PC-9 (cell line): Measurements from ENCODE around the gene PDCD1LG2. TPM values are rescaled to one million over a fixed set of nuclear protein-coding genes. Genes with fewer than 3 reads are reported as not detected.
A peak's percentile ranks its signal among the peaks of the same experiment; 100 is the strongest.

ENCODE experiments used
- BruUV-seq: library from RNA; stranded (reverse); fragments of 400-500 nt; replicated peaks from 2 replicates; lab custom pipeline; 2021; lab: Mats Ljungman, UMichigan
- CTCF ChIA-PET: fragments of 300-600 bp; sonication (Branson Sonifier 250); formaldehyde crosslinking; loops from one replicate; lab custom pipeline; 2022; ENCODE audit warnings: antibody characterized with exemption; lab: Charles Lee
- POLR2A ChIA-PET: fragments of 300-600 bp; sonication (Branson Sonifier 250); formaldehyde crosslinking; loops from one replicate; lab custom pipeline; 2022; ENCODE audit warnings: antibody characterized with exemption; ENCODE audit not compliant: unreplicated experiment; lab: Charles Lee
- DNase-seq, 2 experiments: peaks; one replicate each; pipeline versions ENCODE4 v3.0.0 to v3.0.0-alpha.2; 2015 to 2022; ENCODE audit warnings: mixed read lengths in 1 of 2
- H2AFZ ChIP-seq: fragments of 200-600 bp; sonication (generic); 2 replicates; pipeline ENCODE4 v1.8.1; 2017; ENCODE audit warnings: antibody characterized with exemption
- H3F3A ChIP-seq: fragments of 200-600 bp; sonication (generic); 2 replicates; pipeline ENCODE4 v1.8.1; 2017; ENCODE audit warnings: antibody characterized with exemption, mild to moderate bottlenecking, low read depth; ENCODE audit not compliant: insufficient read depth
- H3K27ac ChIP-seq: fragments of 200-600 bp; sonication (generic); 2 replicates; pipeline ENCODE4 v1.6.1; 2016; ENCODE audit warnings: mixed run types
- H3K27me3 ChIP-seq: fragments of 200-600 bp; sonication (generic); 2 replicates; pipeline ENCODE4 v1.6.1; 2016; ENCODE audit warnings: low read depth, mixed run types; ENCODE audit not compliant: insufficient read depth
- H3K36me3 ChIP-seq: fragments of 200-600 bp; sonication (generic); 2 replicates; pipeline ENCODE4 v1.6.1; 2016; ENCODE audit warnings: low read depth, mixed run types
- H3K4me1 ChIP-seq: fragments of 200-600 bp; sonication (generic); replicated peaks from 2 replicates; pipeline ENCODE4 v1.6.1; 2016; ENCODE audit warnings: mixed run types; ENCODE audit not compliant: insufficient read depth
- H3K4me2 ChIP-seq: fragments of 200-600 bp; sonication (generic); 2 replicates; pipeline ENCODE4 v1.6.1; 2017; ENCODE audit warnings: mixed run types
- H3K4me3 ChIP-seq: fragments of 200-600 bp; sonication (generic); 2 replicates; pipeline ENCODE4 v1.6.1; 2016; ENCODE audit warnings: mixed run types
- H3K79me2 ChIP-seq: fragments of 200-600 bp; sonication (generic); 2 replicates; pipeline ENCODE4 v1.6.1; 2017; ENCODE audit warnings: low read depth, mixed run types
- H3K9me2 ChIP-seq: fragments of 200-600 bp; sonication (generic); 2 replicates; pipeline ENCODE4 v1.8.1; 2017; ENCODE audit warnings: mild to moderate bottlenecking; ENCODE audit not compliant: insufficient read depth
- H3K9me3 ChIP-seq: fragments of 200-600 bp; sonication (generic); 2 replicates; pipeline ENCODE4 v1.8.1; 2016; ENCODE audit warnings: low read depth; ENCODE audit not compliant: insufficient read depth
- H4K20me1 ChIP-seq: fragments of 200-600 bp; sonication (generic); 2 replicates; pipeline ENCODE4 v1.8.1; 2017; ENCODE audit not compliant: insufficient read depth
- CTCF ChIP-seq: fragments of 200-600 bp; sonication (generic); conservative IDR thresholded peaks from 2 replicates; pipeline ENCODE4 v1.6.1; 2017; ENCODE audit warnings: mixed run types, antibody characterized with exemption, mild to moderate bottlenecking, moderate library complexity
- EZH2 ChIP-seq: fragments of 200-600 bp; sonication (generic); IDR thresholded peaks from 2 replicates; pipeline ENCODE4 v1.8.0; 2017; ENCODE audit warnings: antibody characterized with exemption, low read depth
- intact Hi-C: fragments of 100-400 bp; cut with micrococcal nuclease; formaldehyde crosslinking; loops from one replicate; pipeline ENCODE4 v1.10.0; 2022; ENCODE audit not compliant: unreplicated experiment
- total RNA-seq: library from RNA; stranded (reverse); gene quantifications from 2 replicates; pipeline ENCODE4 v1.2.3, GENCODE V29; 2021

Gene PDCD1LG2
- total RNA-seq, 1 experiment from 2014 or later, result 1.4 TPM

GRCh38 chr9:5586391-5586802, 76.1 kb downstream of the PDCD1LG2 start:
- no peaks in the 10 kb centered on the region for H3K27me3 ChIP-seq
- no peaks in the 10 kb centered on the region for H3K9me3 ChIP-seq
- no peaks in the 10 kb centered on the region for H3K36me3 ChIP-seq
- BruUV-seq, result no TSS peak
- no peaks in the 10 kb centered on the region for H4K20me1 ChIP-seq
- no peaks in the 10 kb centered on the region for H3K9me2 ChIP-seq
- no peak overlapping the region for H3K4me2 ChIP-seq
- no peak for DNase-seq
- no peak overlapping the region for H2AFZ ChIP-seq
- ChIA-PET CTCF (interaction anchor here (2.2 kb wide), 1 partner anchor 136 kb away, joined by 8 read pairs; the partner anchor contains the start of gene CD274), POLR2A (no interaction called here)
- H3K4me1 ChIP-seq, result peaks cover 14% of the 10 kb centered on the region
- H3F3A ChIP-seq, result no peaks in the 10 kb centered on the region
- H3K4me3 ChIP-seq, result no peak overlapping the region
- H3K27ac ChIP-seq, result no peak overlapping the region
- TF ChIP-seq CTCF (no peak), EZH2 (no peak)
- no peaks in the 10 kb centered on the region for H3K79me2 ChIP-seq
- intact Hi-C loops, result no loop called here

- H3K36me3 ChIP-seq, result no peaks in the 10 kb centered on the region
- no peaks in the 10 kb centered on the region for H3F3A ChIP-seq
- H3K4me3 ChIP-seq, result no peak overlapping the region
- no peak overlapping the region for H3K27ac ChIP-seq
- BruUV-seq, result no TSS peak
- ChIA-PET POLR2A (no interaction called here), CTCF (interaction anchor here (0.7 to 2.2 kb wide), 2 partner anchors 137 to 909 kb away, joined by 3 to 8 read pairs; partner anchors contain the start of gene CD274)
- H3K79me2 ChIP-seq, result no peaks in the 10 kb centered on the region
- no peaks in the 10 kb centered on the region for H3K9me2 ChIP-seq
- H2AFZ ChIP-seq, result no peak overlapping the region
- H3K4me2 ChIP-seq, result no peak overlapping the region
- no peaks in the 10 kb centered on the region for H3K27me3 ChIP-seq
- TF ChIP-seq EZH2, result no peak
- no peak for TF ChIP-seq CTCF
- H3K9me3 ChIP-seq, result no peaks in the 10 kb centered on the region
- no peaks in the 10 kb centered on the region for H4K20me1 ChIP-seq
- DNase-seq, result peak; percentile 12 to 59
- intact Hi-C loops, result no loop called here
- peaks cover 14% of the 10 kb centered on the region for H3K4me1 ChIP-seq
Observed at GRCh38 chr9:5587024-5587423, 76.7 kb downstream of the PDCD1LG2 start.

- no peak overlapping the region for H2AFZ ChIP-seq
- no peaks in the 10 kb centered on the region for H3K79me2 ChIP-seq
- H3K27ac ChIP-seq, result no peak overlapping the region
- ChIA-PET POLR2A (interaction anchor here (0.6 kb wide), 1 partner anchor 1430 kb away, joined by 34 read pairs; no protein-coding TSS in a partner anchor), CTCF (no interaction called here)
- H3F3A ChIP-seq, result no peaks in the 10 kb centered on the region
- no peaks in the 10 kb centered on the region for H3K9me2 ChIP-seq
- no peaks in the 10 kb centered on the region for H3K27me3 ChIP-seq
- no peaks in the 10 kb centered on the region for H3K36me3 ChIP-seq
- H3K9me3 ChIP-seq, result no peaks in the 10 kb centered on the region
- H3K4me3 ChIP-seq, result no peak overlapping the region
- no peak for DNase-seq
- TF ChIP-seq CTCF (no peak), EZH2 (no peak)
- BruUV-seq, result no TSS peak
- no peak overlapping the region for H3K4me2 ChIP-seq
- peaks cover 5% of the 10 kb centered on the region; the same call in 1 of the 2 replicates for H3K4me1 ChIP-seq
- no peaks in the 10 kb centered on the region for H4K20me1 ChIP-seq
- intact Hi-C loops, result loop anchor here (5.0 to 10.0 kb wide), 2 partner anchors 607 to 1210 kb away; partner anchors contain the start of gene JAK2
Observed at GRCh38 chr9:5592231-5592630, 81.9 kb downstream of the PDCD1LG2 start.
